Keratinocyte (primary cell): ENCODE results near the gene TAOK3.

Experiments used
- CTCF ChIP-seq, 3 experiments: IDR thresholded peaks in 1 of 3; conservative IDR thresholded peaks in 1 of 3; optimal IDR thresholded peaks in 1 of 3; 2 replicates in 2 of 3; 3 replicates in 1 of 3; pipeline versions ENCODE3 to v1.5.1; 2011; ENCODE audit warnings: low read length in 3 of 3, mild to moderate bottlenecking in 3 of 3, moderate library complexity in 2 of 3, control low read depth in 1 of 3, inconsistent platforms in 1 of 3; ENCODE audit not compliant: insufficient read depth in 2 of 3; ENCODE audit errors: extremely low read depth in 1 of 3
- EZH2 ChIP-seq: IDR thresholded peaks from one replicate; pipeline ENCODE4 v1.6.1; 2012; ENCODE audit warnings: inconsistent platforms, mild to moderate bottlenecking, low read length, moderate library complexity

DNA sequence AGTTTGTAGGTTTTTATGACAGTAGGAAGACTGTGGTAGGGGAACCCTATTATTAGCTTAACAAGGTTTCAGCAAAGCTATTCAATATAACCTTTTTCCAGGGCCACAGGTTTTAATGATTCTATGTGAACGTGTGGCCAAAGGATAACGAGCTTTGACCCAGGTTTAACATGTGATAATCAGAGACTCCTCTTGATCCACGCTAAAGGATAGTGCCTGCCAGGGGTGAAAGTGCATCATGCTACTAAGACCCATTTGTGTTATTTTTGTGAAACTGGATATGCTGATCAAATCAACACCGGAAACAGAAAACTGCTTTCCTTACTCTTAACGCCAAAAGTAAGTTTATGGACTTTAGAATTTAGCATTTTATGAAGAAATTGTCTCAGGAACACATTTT, 909 bp upstream of the TAOK3 start:
- no peak for TF ChIP-seq CTCF (optimal IDR thresholded peaks at IDR 0.05 in 1 of 3, IDR thresholded peaks at IDR 0.05 in 1 of 3, conservative IDR thresholded peaks at IDR 0.05 in 1 of 3; ENCODE audit: extremely low read depth in 1 of 3, insufficient read depth in 2 of 3, low read length in 3 of 3)
- TF ChIP-seq EZH2: no peak
